ENCODE data around the gene SMC5.

The SMC5 gene

GRCh38 chr9:70352356-70352755, 93.6 kb downstream of the SMC5 start:
- DNase-seq = no peak
- Mint-ChIP-seq H3K4me1 (no peaks in the 10 kb centered on the region), H3K9me3 (no peaks in the 10 kb centered on the region)

GRCh38 chr9:70352802-70353201, 94.0 kb downstream of the SMC5 start:
- DNase-seq = no peak
- no peak overlapping the region for H3K4me3 Mint-ChIP-seq
- H3K36me3 Mint-ChIP-seq (ENCODE audit: low read depth) = peaks cover 30% of the 10 kb centered on the region

More at GRCh38 chr9:70352356-70352755, 93.6 kb downstream of the SMC5 start:
- Mint-ChIP-seq H3K27ac (no peak overlapping the region), H3K4me3 (no peak overlapping the region), H3K36me3 (ENCODE audit: low read depth) (peaks cover 35% of the 10 kb centered on the region), H3K27me3 (ENCODE audit: low read depth, poor library complexity) (no peaks in the 10 kb centered on the region)
- no peak for TF ChIP-seq CTCF (IDR thresholded peaks at IDR 0.05)

GRCh38 chr9:70355801-70356200, 97.0 kb downstream of the SMC5 start:
- DNase-seq = no peak
- Mint-ChIP-seq H3K4me1 (no peaks in the 10 kb centered on the region), H3K27ac (peak overlapping the region; percentile 3), H3K27me3 (ENCODE audit: low read depth, poor library complexity) (no peaks in the 10 kb centered on the region), H3K9me3 (no peaks in the 10 kb centered on the region), H3K36me3 (ENCODE audit: low read depth) (peaks cover 11% of the 10 kb centered on the region), H3K4me3 (no peak overlapping the region)
- TF ChIP-seq CTCF (IDR thresholded peaks at IDR 0.05) = no peak

More at GRCh38 chr9:70352802-70353201, 94.0 kb downstream of the SMC5 start:
- Mint-ChIP-seq H3K9me3 (no peaks in the 10 kb centered on the region), H3K27ac (no peak overlapping the region), H3K4me1 (no peaks in the 10 kb centered on the region), H3K27me3 (ENCODE audit: low read depth, poor library complexity) (no peaks in the 10 kb centered on the region)
- no peak for TF ChIP-seq CTCF (IDR thresholded peaks at IDR 0.05)

GRCh38 chr9:70362952-70363351, 104.2 kb downstream of the SMC5 start:
- peaks cover 5% of the 10 kb centered on the region for H3K4me1 Mint-ChIP-seq
- DNase-seq = no peak
- peaks cover 3% of the 10 kb centered on the region for H3K9me3 Mint-ChIP-seq
- H3K36me3 Mint-ChIP-seq (ENCODE audit: low read depth) = peaks cover 10% of the 10 kb centered on the region
- H3K27me3 Mint-ChIP-seq (ENCODE audit: low read depth, poor library complexity) = no peaks in the 10 kb centered on the region
- H3K4me3 Mint-ChIP-seq = no peak overlapping the region
- no peak overlapping the region for H3K27ac Mint-ChIP-seq
- TF ChIP-seq CTCF (IDR thresholded peaks at IDR 0.05) = no peak

- TF ChIP-seq CTCF (IDR thresholded peaks at IDR 0.05) = no peak
- Mint-ChIP-seq H3K27ac (peak overlapping the region; percentile 32), H3K4me3 (no peak overlapping the region), H3K9me3 (peaks cover 3% of the 10 kb centered on the region), H3K36me3 (ENCODE audit: low read depth) (peaks cover 10% of the 10 kb centered on the region), H3K27me3 (ENCODE audit: low read depth, poor library complexity) (no peaks in the 10 kb centered on the region), H3K4me1 (peaks cover 5% of the 10 kb centered on the region)
- DNase-seq = no peak
Measured at GRCh38 chr9:70363760-70364159, 105.0 kb downstream of the SMC5 start.

GRCh38 chr9:70367305-70367930, 108.6 kb downstream of the SMC5 start:
- Mint-ChIP-seq H3K4me1 (peaks cover 5% of the 10 kb centered on the region), H3K27me3 (ENCODE audit: low read depth, poor library complexity) (no peaks in the 10 kb centered on the region), H3K27ac (no peak overlapping the region), H3K36me3 (ENCODE audit: low read depth) (peaks cover 9% of the 10 kb centered on the region), H3K4me3 (no peak overlapping the region), H3K9me3 (peaks cover 3% of the 10 kb centered on the region)
- DNase-seq = no peak
- no peak for TF ChIP-seq CTCF (IDR thresholded peaks at IDR 0.05)
